ENCODE data around the gene PRR29.

DNA sequence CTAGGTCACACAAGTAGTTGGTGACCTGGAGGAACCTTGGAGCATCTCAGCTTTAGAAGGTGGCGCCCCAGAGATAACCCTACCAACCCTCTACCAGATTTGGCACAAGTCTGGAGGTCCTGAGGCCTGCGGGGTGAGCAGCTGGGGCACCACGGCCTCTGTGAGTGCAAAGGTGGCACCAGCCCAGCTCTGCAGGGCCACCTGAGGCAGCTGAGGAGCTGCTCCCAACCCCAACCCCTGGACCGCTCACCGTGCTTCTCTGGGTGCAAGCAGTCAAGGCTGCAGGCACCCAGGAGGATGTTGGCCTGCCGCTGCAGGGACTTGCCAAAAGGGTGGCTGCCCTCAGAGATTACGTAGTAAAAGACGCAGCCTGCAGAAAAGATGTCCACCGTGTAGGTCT is 50.7 kb downstream of the PRR29 start:
- TF ChIP-seq, protein P1, sequence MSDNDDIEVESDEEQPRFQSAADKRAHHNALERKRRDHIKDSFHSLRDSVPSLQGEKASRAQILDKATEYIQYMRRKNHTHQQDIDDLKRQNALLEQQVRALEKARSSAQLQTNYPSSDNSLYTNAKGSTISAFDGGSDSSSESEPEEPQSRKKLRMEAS (IDR thresholded peaks at IDR 0.05; ENCODE audit: insufficient read depth, insufficient read length), result no peak
- TF ChIP-seq, protein P2, sequence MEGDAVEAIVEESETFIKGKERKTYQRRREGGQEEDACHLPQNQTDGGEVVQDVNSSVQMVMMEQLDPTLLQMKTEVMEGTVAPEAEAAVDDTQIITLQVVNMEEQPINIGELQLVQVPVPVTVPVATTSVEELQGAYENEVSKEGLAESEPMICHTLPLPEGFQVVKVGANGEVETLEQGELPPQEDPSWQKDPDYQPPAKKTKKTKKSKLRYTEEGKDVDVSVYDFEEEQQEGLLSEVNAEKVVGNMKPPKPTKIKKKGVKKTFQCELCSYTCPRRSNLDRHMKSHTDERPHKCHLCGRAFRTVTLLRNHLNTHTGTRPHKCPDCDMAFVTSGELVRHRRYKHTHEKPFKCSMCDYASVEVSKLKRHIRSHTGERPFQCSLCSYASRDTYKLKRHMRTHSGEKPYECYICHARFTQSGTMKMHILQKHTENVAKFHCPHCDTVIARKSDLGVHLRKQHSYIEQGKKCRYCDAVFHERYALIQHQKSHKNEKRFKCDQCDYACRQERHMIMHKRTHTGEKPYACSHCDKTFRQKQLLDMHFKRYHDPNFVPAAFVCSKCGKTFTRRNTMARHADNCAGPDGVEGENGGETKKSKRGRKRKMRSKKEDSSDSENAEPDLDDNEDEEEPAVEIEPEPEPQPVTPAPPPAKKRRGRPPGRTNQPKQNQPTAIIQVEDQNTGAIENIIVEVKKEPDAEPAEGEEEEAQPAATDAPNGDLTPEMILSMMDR (IDR thresholded peaks at IDR 0.05; ENCODE audit: extremely low read depth in 1 of 2, insufficient read depth in 1 of 2, low read depth in 1 of 2, low read length in 2 of 2), result no peak
- TF ChIP-seq JUN (IDR thresholded peaks at IDR 0.05; ENCODE audit: borderline replicate concordance, insufficient read depth, insufficient read length, low read depth), result no peak
- no peak for TF ChIP-seq EZH2 (IDR thresholded peaks at IDR 0.05; ENCODE audit: borderline replicate concordance, low read depth, low read length, severe bottlenecking)
- TF ChIP-seq POLR2AphosphoS5 (IDR thresholded peaks at IDR 0.05; ENCODE audit: insufficient read depth, low read depth, low read length), result no peak
- no peak for TF ChIP-seq POLR2A (IDR thresholded peaks at IDR 0.05; ENCODE audit: low read depth, low read length)
- TF ChIP-seq MYC (IDR thresholded peaks at IDR 0.05; ENCODE audit: low read depth, low read length), result no peak
- TF ChIP-seq FOS (IDR thresholded peaks at IDR 0.05; ENCODE audit: borderline replicate concordance, insufficient read depth, low read length), result no peak
- TF ChIP-seq GATA2 (IDR thresholded peaks at IDR 0.05; ENCODE audit: insufficient read depth, insufficient read length, low read depth, low read length), result no peak
